WTC11 (cell line): ENCODE data around the gene PPP4R2. TPM values are rescaled to one million over a fixed set of nuclear protein-coding genes. Genes with fewer than 3 reads are reported as not detected.

Source experiments
- ATAC-seq: fragments of 200-7000 bp; cut with Tn5 transposase; 2 replicates; pipeline ENCODE4 v1.10.0; 2021; ENCODE audit warnings: mild to moderate bottlenecking, moderate library complexity
- CTCF ChIA-PET: fragments of 300-600 bp; sonication (Branson Sonifier 250); formaldehyde crosslinking; loops from one replicate; lab custom pipeline; 2021; ENCODE audit warnings: antibody characterized with exemption; lab: Charles Lee
- POLR2A ChIA-PET: fragments of 350-600 bp; sonication (Branson Sonifier 250); formaldehyde crosslinking; loops from one replicate; lab custom pipeline; 2021; ENCODE audit warnings: antibody characterized with exemption; lab: Charles Lee
- DNase-seq: peaks from one replicate; pipeline ENCODE4 v3.0.0; 2021; ENCODE audit warnings: low spot score
- H3K27ac Mint-ChIP-seq: 2 replicates; pipeline ENCODE4 v1.8.0; 2021; ENCODE audit warnings: mixed read lengths
- H3K27me3 Mint-ChIP-seq: 2 replicates; pipeline ENCODE4 v1.8.0; 2021; ENCODE audit warnings: low read depth, mild to moderate bottlenecking, moderate library complexity, mixed read lengths
- H3K36me3 Mint-ChIP-seq: 2 replicates; pipeline ENCODE4 v1.8.0; 2021; ENCODE audit warnings: mixed read lengths
- H3K4me1 Mint-ChIP-seq: 2 replicates; pipeline ENCODE4 v1.8.0; 2022; ENCODE audit warnings: mixed read lengths
- H3K4me3 Mint-ChIP-seq: 2 replicates; pipeline ENCODE4 v1.8.0; 2021; ENCODE audit warnings: mild to moderate bottlenecking, moderate library complexity, mixed read lengths
- H3K9me3 Mint-ChIP-seq: 2 replicates; pipeline ENCODE4 v1.8.0; 2021; ENCODE audit warnings: mixed read lengths
- ARID4B ChIP-seq: sonication (generic); formaldehyde crosslinking; IDR thresholded peaks from 2 replicates; pipeline ENCODE4 v1.8.0; 2023; ENCODE audit warnings: missing genetic modification reagents, mild to moderate bottlenecking, borderline replicate concordance
- CBFB ChIP-seq: sonication (generic); formaldehyde crosslinking; IDR thresholded peaks from 2 replicates; pipeline ENCODE4 v1.8.1; 2022; ENCODE audit warnings: mild to moderate bottlenecking, low read depth, missing genetic modification reagents
- CTCF ChIP-seq: fragments of 200-600 bp; IDR thresholded peaks from 2 replicates; pipeline ENCODE4 v1.8.0; 2022; ENCODE audit warnings: antibody characterized with exemption
- E2F5 ChIP-seq: sonication (generic); formaldehyde crosslinking; IDR thresholded peaks from 2 replicates; pipeline ENCODE4 v1.8.1; 2022; ENCODE audit warnings: mild to moderate bottlenecking, moderate library complexity, missing genetic modification reagents
- ESRRA ChIP-seq: sonication (generic); formaldehyde crosslinking; IDR thresholded peaks from 2 replicates; pipeline ENCODE4 v1.8.1; 2022; ENCODE audit warnings: mild to moderate bottlenecking, missing genetic modification reagents, borderline replicate concordance
- GRHL2 ChIP-seq: fragments of 250-450 bp; sonication (Bioruptor Pico); IDR thresholded peaks from 2 replicates; pipeline ENCODE4 v1.8.0; 2022; ENCODE audit warnings: mild to moderate bottlenecking, moderate library complexity; ENCODE audit not compliant: insufficient replicate concordance, severe bottlenecking
- JUN ChIP-seq: sonication (generic); formaldehyde crosslinking; IDR thresholded peaks from 2 replicates; pipeline ENCODE4 v1.8.0; 2023; ENCODE audit warnings: mild to moderate bottlenecking, missing genetic modification reagents
- MXD4 ChIP-seq: fragments of 250-450 bp; sonication (Bioruptor Pico); IDR thresholded peaks from 2 replicates; pipeline ENCODE4 v1.8.0; 2021; ENCODE audit warnings: mild to moderate bottlenecking, moderate library complexity, borderline replicate concordance
- RORB ChIP-seq: fragments of 250-450 bp; sonication (Bioruptor Pico); IDR thresholded peaks from 2 replicates; pipeline ENCODE4 v1.9.0; 2021; ENCODE audit warnings: mild to moderate bottlenecking
- SOX15 ChIP-seq: fragments of 250-450 bp; sonication (Bioruptor Pico); IDR thresholded peaks from 2 replicates; pipeline ENCODE4 v1.9.0; 2021; ENCODE audit warnings: mild to moderate bottlenecking
- ZNF121 ChIP-seq: sonication (generic); formaldehyde crosslinking; IDR thresholded peaks from 2 replicates; pipeline ENCODE4 v1.8.0; 2023; ENCODE audit warnings: missing genetic modification reagents
- ZNF219 ChIP-seq: sonication (generic); formaldehyde crosslinking; IDR thresholded peaks from 2 replicates; pipeline ENCODE4 v1.8.0; 2023; ENCODE audit warnings: missing genetic modification reagents, mild to moderate bottlenecking, borderline replicate concordance
- ZNF416 ChIP-seq: fragments of 250-450 bp; sonication (Bioruptor Pico); IDR thresholded peaks from 2 replicates; pipeline ENCODE4 v1.9.0; 2021; ENCODE audit warnings: mild to moderate bottlenecking, inconsistent platforms
- ZNF512 ChIP-seq: sonication (generic); formaldehyde crosslinking; IDR thresholded peaks from 2 replicates; pipeline ENCODE4 v1.8.1; 2022; ENCODE audit warnings: missing genetic modification reagents, borderline replicate concordance
- total RNA-seq: library from RNA; stranded (reverse); gene quantifications from 3 replicates; pipeline ENCODE4 v1.2.3, GENCODE V29; 2021

Gene PPP4R2
- total RNA-seq, 1 experiment from 2014 or later: 78.1 TPM

GRCh38 chr3:73100741-73101559, 104.3 kb downstream of the PPP4R2 start:
- Mint-ChIP-seq H3K4me3 (no peak overlapping the region), H3K4me1 (peaks cover 11% of the 10 kb centered on the region), H3K27ac (no peak overlapping the region), H3K27me3 (no peaks in the 10 kb centered on the region; the same call in 1 of the 2 replicates), H3K36me3 (no peaks in the 10 kb centered on the region)
- DNase-seq: peak; percentile 94
- POLR2A ChIA-PET: no interaction called here
- no peak for TF ChIP-seq SOX15 (CRISPR knock-in tag)
- peak; percentile 95 for TF ChIP-seq CTCF
- TF ChIP-seq, all 79 proteins: peak for 1
- peak; percentile 95 for ATAC-seq
- CTCF ChIA-PET: interaction anchor here (0.9 to 1.7 kb wide), 7 partner anchors 37 to 407 kb away, joined by 3 to 14 read pairs (median 4); no protein-coding TSS in a partner anchor
- H3K9me3 Mint-ChIP-seq: no peaks in the 10 kb centered on the region

GRCh38 chr3:73101881-73102280, 105.3 kb downstream of the PPP4R2 start:
- Mint-ChIP-seq H3K27ac (no peak overlapping the region), H3K36me3 (no peaks in the 10 kb centered on the region), H3K4me1 (peaks cover 11% of the 10 kb centered on the region), H3K27me3 (no peaks in the 10 kb centered on the region; the same call in 1 of the 2 replicates), H3K9me3 (no peaks in the 10 kb centered on the region), H3K4me3 (no peak overlapping the region)
- ChIA-PET POLR2A (no interaction called here), CTCF (no interaction called here)
- ATAC-seq (no peak), DNase-seq (no peak)
- TF ChIP-seq JUN (CRISPR knock-in tag) (no peak), ZNF219 (CRISPR knock-in tag) (no peak), ZNF416 (CRISPR knock-in tag) (no peak), ZNF121 (no peak), ZNF512 (CRISPR knock-in tag) (no peak), ESRRA (CRISPR knock-in tag) (no peak), E2F5 (CRISPR knock-in tag) (no peak), CBFB (CRISPR knock-in tag) (no peak), RORB (CRISPR knock-in tag) (no peak), GRHL2 (CRISPR knock-in tag) (no peak), MXD4 (no peak), ARID4B (CRISPR knock-in tag) (no peak)
